Stimulated activated CD4-positive, alpha-beta T cell treated with anti-CD3 and anti-CD28 coated beads, Interleukin-15, amount 100 ng/mL, for 48 hours (primary cell): ENCODE results near the gene PTPRN2.

ENCODE experiments used
- DNase-seq, 2 donors: peaks; one replicate each; pipeline ENCODE4 v3.0.0-alpha.2; 2020; ENCODE audit warnings: low read depth in 2 of 2

Gene PTPRN2

DNA sequence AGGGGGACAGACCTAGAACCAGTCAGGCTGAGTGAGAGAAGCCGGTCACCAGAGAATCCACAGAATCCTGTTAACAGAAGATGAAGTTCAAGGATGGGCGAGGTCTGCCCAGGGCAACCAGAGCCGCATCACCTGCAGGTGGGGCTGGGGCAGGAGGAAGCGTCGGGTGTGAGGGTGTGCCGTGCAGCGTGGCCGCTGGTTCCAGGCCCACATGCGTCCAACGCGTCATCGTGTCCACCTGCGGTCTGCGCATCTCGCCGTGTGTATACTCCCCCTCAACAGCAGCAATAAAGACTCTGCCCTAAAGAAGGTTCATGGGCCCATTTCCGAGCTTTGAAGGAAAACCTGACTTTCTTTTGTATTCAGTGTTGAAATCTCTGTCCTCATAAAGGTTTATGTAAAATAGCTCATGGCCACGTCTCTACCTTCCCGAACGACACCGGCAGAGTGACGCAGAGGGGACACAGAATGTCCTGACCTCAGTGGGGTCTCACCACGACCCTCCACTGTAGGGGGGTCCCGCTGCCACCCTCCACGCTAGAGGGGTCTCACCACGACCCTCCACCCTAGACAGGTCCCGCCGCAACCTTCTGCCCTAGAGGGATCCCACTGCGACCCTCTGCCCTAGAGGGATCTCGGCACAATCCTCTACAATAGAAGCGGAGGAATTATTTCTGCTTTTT lies 446.9 kb downstream of the PTPRN2 start:
- DNase-seq: no peak

DNA sequence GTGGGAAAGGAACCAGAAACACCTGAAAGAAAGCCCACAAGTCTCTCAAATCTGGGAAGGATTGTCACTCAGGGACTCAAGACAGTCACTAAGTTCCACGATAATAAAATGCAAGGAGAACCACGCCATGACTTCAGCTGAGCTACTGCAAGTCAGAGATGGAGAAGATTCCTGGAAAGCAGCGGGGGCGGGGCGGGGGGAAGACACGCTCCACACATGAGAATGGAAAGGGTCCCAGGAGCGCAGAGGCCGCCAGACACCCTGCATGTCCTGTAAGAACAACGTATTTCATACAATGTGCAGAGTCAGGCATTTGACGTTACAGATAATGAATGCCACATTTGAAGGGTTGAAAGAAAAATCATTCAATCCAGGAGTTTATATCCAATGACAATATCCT lies 448.1 kb downstream of the PTPRN2 start:
- no peak for DNase-seq

DNA sequence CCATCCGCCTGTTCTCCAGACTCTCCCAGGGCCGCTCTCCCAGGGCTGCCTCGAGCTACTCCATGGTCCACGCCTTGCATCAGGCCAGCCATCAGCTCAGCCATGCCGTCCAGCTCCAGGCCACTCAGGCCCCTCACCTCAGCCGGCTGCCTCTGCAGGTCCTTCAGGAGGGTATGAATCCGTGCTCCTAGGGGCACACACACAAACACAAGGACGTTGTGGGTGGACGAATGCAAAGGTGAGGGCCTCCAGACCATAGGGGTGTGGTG lies 449.4 kb downstream of the PTPRN2 start:
- no peak for DNase-seq

DNA sequence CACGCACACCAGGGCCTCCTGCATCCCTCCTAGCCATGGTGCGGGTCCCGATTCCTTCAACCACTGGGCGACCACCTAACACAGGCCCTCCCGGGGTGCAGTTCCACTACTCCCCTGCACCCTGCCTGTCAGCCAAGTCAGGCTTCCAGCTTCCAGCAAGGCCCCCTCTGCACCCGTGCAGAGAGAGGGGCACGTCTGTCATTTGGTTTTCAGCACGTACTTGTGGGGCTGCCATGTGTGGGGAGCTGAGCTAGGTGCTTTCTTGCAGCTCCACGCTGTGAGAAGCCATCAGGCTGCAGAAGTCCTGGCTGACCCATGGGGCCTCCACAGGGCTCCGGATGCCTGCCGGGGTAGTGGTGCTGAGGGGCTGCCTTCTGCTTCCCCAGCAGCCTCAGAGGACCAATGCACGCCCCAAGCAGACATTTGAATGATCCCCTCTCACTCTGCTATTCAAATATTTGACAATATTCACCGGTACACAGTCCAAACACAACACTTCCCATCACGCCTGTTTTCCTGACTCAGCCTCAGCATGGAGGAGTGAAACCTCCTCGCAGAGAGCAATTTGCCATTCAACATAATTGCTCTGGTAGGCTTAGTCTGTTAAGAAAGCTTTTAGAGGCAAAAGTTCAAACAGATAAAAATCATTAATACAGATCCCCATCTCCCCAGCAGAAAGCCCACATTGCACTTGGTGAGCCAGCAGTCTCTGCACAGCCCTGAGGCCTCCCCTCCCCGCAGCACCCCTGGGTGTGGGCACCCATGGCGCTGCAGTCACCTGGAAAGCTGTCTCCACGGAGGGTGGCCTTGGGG lies 449.9 kb downstream of the PTPRN2 start:
- DNase-seq: no peak

DNA sequence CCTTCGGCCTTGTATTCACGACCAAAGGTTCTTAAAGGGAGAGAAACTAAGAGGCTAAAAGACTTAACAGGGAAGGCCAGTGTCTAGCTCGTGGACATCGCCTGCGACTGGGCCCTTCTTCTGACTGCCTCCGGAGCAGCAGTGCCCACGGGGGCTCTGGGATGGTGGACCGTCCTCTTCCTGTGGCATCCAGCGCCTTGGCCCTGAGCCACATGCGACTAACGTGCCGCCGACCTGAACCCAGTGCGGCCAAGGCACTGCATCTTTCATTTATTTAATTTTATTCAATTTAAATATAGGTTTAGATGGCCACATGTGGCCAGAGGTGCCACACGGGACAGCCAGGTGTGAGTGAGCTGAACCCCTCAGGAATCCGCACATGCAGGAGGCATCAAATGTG lies 451.7 kb downstream of the PTPRN2 start:
- no peak for DNase-seq

DNA sequence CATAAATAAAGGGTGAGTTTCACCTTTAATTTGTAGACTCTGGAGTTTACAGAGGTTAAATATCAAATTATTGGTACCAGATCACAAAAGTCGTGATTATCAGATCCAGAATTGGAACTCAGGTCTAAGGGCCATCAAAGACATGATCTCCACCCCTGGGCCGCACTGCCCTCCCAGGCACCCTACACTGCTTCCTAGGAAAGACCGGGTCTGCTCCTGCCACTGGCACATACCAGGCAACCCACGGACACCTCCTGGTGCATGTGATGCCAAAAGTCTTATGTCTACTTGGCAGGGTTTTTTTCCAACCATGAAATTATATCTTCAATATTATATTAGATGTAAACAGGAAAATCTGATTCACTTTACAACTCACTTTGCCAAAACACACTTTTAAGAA lies 452.8 kb downstream of the PTPRN2 start:
- DNase-seq: no peak

DNA sequence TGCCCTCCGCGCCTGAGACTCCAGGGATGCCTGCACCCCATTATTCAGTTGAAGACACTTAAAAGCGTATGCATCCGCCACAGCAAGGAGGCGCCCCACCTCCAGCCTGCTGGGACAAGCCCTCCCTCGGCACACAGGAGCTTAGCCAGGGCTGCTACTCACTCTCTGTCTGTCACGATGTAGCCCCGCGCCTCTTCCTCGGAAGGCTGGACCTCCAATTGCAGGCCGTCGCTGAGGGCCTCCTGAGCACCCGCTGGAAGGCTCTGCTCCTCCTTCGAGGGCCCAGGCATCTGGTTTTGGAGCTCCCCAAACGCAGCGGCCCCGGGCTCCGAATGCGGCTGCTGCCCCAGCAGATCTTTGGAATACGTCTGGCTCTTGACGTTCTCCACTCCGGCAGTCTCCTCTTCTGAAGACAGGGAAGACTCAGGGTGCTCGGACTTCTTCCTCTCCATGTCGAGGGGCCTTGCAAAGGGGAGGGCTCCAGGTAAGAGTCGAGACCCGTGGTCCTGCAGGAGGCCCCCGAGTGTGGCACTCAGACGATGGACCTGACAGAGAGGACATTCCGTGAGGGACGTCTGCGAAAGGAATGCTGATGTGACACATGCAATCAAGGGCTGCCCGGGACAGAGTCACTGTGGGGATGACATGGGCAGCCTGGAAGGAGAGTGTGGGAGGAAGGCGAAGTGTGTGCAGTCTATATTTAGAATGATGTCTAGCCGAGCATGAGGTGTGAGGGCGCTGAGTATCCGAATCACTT lies 453.9 kb downstream of the PTPRN2 start:
- no peak for DNase-seq

DNA sequence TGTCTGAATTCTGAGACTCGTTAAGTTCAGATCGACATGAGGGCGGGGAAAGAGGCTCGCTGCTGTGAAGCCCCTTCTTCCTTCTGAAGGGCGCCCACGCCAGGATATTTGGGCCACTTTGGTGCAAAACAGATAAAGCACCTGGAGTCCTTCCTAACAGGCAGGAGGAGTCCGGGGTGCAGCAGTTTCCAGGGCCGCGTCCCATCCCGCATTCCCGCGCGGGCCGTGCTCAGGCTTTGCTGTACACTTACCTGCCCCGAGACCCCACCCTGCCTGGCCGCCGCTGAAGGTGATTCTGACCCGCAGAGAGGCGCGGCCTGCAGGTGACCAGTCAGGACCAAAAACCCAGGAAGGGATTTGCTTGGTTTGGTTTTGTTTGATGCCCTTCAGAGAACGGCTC lies 454.6 kb downstream of the PTPRN2 start:
- no peak for DNase-seq

DNA sequence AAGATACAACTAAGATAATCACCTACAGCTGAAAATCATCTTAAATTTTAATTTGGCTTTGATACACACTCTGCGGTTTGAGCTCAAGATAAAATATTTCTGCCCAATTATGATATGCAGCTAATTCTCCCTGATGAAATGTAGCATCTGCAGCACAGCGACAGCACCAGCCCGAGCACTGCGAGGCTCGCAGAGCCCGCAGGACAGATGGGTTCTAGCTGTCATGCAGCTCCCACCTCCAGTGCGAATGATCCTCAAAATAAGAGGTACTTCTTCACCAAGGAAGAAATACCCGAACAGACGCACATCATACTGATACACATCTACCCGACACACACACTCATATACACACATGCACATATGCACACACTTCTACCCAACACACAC lies 457.6 kb downstream of the PTPRN2 start:
- no peak for DNase-seq

DNA sequence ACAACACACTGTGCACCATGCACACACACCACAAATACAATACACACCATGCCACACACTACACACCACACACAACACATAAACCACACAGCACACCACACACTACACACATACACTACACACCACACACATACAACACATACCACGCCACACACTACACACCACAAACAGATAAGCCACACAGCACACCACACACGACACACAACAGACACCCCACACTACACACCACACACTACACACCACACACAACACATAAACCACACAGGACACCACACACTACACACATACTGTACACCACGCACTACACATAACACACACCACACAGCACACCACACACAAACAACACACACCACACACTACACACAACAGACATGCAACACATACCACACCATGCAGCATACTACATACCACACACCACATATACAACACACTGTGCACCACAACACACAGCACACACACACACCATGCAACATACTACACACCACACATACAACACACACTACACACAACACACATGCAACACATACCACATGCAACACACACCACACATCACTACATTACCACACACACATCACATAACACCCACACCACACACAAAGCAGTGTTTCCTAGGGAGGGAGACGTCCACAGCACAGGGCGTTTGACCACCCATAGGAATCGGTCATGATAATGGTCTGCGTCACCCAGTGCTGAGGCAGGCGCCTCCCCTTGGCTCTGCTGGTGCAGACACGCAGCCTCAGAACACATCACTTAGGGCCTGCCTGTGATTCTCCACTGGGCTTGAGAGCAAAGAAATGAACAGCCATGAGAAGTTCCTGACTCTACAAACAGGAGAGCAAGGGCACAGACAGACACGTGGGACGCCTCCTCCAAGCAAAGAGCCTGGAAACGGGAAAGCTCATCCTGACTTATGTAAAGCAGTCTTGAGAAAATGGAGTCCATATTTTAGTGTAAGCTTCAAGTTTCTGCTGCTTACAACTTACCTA lies 458.3 kb downstream of the PTPRN2 start:
- no peak for DNase-seq

DNA sequence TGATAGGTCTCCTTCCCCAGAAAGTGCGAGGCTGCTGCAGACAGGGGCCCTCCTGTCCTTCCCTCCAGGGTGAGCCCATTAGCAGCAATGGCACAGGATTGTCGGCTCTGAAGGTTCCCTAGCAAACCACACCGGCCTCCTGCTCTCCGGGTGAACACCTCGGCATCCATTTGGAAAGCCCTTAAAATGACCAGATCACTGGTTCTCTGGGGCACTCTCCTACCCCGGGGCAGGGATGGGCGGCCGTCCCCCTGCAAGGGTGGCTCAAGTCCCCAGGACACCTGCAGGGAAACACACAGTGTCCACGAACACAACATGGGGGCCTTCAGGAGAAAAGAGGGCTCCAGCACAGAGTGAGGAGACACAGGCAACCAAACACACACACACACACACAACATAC lies 459.1 kb downstream of the PTPRN2 start:
- no peak for DNase-seq

DNA sequence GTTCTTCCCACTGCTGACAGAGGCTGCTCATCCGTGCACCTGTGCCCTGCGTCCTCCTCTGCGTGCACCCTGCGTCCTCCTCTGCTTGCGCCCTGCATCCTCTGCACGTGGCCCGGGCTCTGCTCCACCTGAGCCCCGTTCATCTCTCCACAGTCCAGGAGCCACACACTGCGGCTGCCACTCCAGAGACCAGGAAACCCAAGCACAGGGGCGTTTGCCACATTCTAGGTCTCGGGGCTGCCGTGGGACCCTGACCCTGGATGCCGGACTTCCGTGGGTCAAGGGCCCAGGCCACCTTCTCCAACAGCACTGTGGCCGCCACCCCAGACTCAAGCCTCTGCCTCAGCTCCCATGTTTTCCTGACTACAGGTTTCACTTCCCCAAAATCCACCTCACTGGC lies 460.4 kb downstream of the PTPRN2 start:
- DNase-seq: no peak

DNA sequence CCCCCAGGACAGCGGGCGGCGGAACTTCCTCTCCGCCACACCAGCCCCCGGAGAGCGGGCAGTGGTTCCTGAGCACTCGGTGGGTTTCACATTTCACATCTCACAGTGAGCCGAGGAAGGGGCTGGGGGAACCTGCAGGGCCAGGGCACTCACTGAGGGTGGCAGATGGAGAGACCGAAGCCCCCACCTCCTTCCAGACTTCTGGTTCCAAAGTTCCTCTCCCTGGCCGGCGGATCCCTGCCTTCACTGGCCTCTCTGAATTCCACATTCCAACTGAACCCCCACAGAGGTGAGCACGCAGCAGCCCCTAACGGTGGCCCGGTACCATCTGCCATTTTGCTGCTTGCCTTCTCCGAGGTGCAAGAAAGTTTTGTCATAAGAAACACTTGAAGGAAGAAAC lies 461.0 kb downstream of the PTPRN2 start:
- DNase-seq: no peak

DNA sequence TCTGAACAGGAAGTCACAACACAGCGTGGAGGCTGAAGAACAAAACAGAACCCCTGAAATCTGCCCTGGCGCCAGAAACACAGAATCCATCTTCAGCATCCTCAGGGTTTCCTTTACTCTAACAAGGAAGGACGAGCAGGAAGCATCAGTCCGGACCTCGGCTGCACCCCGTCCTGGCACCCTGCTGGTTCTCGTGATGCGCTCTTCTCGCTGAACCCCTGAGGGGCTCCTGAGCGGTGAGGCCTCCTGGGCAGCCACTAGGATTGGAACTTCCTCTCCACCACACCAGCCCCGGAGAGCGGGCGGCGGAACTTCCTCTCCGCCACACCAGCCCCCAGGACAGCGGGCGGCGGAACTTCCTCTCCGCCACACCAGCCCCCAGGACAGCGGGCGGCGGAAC lies 461.9 kb downstream of the PTPRN2 start:
- DNase-seq: no peak

DNA sequence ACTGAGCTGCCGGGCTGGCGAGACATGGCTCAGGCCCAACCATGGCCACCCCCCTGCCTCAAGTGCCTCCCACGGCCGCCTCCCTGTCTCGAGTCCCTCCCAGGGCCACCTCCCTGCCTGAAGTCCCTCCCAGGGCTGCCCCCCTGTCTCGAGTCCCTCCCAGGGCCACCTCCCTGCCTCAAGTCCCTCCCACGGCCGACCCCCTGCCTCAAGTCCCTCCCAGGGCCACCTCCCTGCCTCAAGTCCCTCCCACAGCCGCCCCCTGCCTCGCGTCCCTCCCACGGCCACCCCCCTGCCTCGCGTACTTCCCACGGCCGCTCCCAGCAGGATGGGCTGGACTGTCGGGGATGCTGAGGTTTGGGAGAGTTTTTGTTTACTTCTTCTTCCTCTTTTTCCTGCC lies 462.5 kb downstream of the PTPRN2 start:
- DNase-seq: no peak

DNA sequence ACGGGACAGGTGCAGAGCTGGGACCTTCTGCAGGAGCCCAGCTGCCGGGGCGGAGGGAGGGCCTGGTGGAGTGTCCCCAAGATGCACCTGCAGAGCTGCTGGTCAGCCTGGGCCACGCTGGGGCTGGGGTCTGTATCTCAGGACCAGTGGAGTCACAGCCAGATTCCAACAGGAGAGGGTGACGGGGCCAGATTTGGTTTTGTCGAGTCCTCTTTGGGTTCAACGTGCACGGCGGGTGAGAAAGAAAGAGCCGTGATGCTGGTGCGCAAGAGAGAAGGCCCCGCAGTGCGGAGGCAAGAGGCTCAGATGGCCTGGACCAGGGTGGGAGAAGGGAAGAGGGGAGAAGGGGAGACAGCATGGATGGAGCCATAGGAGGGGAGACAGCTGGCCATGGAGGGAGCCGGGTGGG lies 462.9 kb downstream of the PTPRN2 start:
- DNase-seq: no peak

DNA sequence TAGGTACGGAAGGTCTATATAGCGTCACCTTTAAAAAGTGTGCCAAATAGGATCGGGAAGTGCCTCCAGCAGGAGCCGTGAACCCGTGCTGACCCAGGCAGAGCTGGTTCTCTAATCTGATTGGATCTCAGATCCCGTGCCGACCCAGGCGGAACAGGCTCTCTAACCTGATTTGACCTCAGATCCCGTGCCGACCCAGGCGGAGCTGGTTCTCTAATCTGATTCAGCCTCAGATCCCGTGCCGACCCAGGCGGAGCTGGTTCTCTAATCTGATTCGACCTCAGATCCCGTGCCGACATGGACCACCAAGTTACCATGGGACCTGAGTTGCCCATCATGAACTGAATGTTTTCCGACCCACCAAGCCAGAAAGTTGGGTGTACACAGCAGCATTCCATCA lies 463.9 kb downstream of the PTPRN2 start:
- DNase-seq: no peak

DNA sequence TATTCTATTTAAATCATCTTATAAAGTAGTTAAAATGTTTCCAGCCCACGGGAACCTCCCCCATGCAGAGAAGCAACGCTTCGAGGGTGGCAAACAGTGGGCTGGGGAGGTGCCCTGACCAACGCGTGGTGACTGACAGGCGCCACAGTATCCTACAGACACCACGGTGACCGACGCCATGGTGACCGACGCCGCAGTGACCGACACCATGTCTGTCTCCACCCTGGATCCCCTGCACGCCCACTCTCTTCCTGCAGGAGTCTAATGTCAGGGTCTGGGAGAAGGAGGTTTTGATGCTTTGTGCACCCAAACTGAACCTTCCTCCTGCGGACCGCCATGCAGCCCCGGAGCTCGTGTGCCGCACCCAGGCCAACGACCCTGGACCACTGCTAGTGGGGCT lies 464.4 kb downstream of the PTPRN2 start:
- DNase-seq: no peak

DNA sequence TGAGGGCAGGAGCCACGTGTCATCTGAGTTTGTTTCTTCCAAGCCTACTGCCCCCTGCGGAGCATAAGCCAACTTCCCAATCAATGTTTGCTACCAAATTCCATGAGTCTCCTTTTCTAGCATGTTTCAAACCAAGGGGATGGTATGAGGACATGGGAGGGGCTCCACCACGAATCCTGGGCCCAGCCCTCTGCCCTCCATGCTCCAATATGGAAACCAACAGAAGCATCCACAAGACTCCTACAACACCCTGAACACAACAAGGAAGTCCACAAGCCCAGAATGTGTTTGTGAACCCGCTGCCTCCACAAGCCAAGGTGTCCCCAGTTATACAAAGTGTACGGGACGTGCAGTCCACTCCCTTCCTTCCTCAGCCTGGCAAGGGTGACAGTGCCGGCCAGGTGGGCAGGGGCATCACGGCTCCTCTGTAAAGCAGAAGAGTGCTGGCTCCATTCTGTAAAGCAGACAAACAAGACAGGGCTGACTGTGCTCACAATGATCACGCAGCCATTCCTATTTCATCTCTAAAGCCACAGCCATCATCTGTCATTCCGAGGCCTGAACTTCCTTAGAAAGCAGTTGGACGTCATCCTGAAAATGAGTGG lies 466.1 kb downstream of the PTPRN2 start:
- DNase-seq: no peak

DNA sequence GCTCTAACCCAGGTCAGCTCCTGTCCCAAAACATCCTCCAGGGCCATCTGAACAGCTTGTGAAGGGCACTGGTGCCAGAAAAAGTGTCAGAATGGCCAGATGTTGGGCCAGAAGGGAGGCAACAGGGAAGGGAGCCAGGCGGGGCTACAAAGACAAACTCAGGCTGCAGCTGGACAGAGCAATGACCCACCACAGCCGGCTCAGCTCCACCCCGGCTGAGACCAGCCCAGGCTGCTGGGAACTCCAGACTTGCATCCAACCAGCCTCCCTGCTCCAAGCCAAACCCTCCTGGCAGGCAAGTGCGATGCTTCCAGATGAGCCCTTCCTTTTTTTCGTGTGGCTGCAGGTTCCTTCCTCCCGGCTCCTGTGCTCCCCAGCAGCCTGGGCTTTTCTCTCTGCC lies 466.9 kb downstream of the PTPRN2 start:
- DNase-seq: no peak

DNA sequence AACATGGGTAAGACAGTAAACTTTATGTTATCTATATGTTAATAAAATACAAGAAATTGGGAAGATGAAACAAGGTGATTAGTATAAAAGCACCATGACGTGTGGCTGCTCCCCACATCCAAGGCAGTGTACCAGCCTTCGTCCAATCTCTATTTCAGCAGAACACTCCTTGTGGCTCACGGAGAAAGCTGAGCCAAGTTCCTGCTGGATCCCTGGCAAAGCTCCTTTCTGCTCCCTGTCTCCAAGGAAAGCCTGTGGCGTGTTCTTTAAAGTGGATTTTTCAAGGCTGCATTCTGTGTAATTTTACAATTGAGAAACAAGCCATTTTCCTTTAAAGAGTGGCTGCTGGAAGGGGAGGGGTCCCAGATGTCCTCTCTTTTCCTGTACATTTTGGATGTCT lies 467.3 kb downstream of the PTPRN2 start:
- DNase-seq: no peak
